Activated CD4-positive, alpha-beta T cell treated with anti-CD3 and anti-CD28 coated beads, Interleukin-2, amount 50 U/mL, for 48 hours (primary cell): Measurements from ENCODE around the gene MS4A6A.
"Not testable (repeated sequence)": the region's sequence is repeated elsewhere in the genome, so short reads cannot be mapped to it uniquely, and the experiment has no call there.

Experiments
- DNase-seq, 2 experiments: peaks; one replicate each; pipeline ENCODE4 v3.0.0-alpha.2; 2020

MS4A6A gene

GRCh38 chr11:60182541-60183330 lies at the start of gene MS4A6A:
Gene MS4A6A (minus strand): TSS chr11:60183083. CDS start chr11:60181727, 1,356 bp downstream.
- DNase-seq: no peak

DNA sequence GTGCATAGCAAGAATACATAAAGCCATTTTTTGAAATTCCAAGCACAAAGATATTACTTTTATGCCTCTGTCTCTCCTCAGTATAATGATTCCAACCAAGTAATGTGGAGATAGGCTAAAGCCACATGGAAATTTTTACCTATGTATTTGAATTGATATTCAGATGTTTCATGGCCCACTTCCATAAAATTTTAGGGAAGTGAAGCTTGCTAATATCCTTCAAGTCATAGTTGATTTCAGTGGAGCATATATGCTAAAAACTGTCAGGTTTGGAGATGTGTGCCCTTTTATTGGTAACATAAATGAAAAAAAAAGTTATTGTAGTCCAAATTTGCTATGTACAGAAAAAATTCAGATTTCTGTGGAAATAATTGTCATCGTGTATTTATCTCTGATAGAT lies 47.8 kb upstream of the MS4A6A start:
- no peak for DNase-seq

DNA sequence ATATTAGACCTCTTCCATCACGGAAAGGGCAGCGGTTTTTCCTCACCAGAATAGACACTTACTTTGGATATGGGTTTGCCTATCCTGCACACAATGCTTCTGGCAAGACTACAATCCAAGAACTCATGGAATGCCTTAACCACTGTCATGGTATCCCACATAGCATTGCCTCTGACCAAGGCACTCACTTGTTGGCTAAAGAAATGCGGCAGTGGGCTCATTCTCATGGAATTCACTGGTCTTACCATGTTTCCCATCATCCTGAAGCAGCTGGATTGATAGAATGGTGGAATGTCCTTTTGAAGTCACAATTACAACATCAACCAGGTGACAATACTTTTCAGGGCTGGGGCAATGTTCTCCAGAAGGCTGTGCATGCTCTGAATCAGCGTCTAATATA lies 39.3 kb upstream of the MS4A6A start:
- no peak for DNase-seq

DNA sequence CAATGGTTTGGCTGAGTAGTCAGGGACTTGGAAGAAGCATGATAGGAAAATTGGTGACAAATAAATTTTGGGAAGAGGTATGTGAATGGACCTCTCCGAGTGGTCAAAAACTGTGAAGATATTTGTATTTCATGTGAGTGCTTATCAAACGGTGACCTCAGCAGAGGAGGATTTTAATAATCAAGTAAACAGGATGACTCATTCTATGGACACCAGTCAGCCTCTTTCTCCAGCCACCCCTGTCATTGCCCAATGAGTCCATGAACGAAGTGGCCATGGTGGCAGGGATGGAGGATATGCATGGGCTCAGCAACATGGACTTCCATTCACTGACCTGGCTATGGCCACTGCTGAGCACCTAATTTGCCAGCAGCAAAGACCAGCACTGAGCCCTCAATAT lies 38.8 kb upstream of the MS4A6A start:
- DNase-seq: no peak

- no peak for DNase-seq
These were observed 38.3 kb upstream of the MS4A6A start for GRCh38 chr11:60221181-60221580.

GRCh38 chr11:60214386-60214785 lies 31.5 kb upstream of the MS4A6A start:
- DNase-seq: no peak

- no peak for DNase-seq
These were observed 28.3 kb upstream of the MS4A6A start for GRCh38 chr11:60211206-60211605.

GRCh38 chr11:60209977-60210376 lies 27.1 kb upstream of the MS4A6A start:
- DNase-seq: no peak

- no peak for DNase-seq
These were observed 26.1 kb upstream of the MS4A6A start for GRCh38 chr11:60208951-60209350.

DNA sequence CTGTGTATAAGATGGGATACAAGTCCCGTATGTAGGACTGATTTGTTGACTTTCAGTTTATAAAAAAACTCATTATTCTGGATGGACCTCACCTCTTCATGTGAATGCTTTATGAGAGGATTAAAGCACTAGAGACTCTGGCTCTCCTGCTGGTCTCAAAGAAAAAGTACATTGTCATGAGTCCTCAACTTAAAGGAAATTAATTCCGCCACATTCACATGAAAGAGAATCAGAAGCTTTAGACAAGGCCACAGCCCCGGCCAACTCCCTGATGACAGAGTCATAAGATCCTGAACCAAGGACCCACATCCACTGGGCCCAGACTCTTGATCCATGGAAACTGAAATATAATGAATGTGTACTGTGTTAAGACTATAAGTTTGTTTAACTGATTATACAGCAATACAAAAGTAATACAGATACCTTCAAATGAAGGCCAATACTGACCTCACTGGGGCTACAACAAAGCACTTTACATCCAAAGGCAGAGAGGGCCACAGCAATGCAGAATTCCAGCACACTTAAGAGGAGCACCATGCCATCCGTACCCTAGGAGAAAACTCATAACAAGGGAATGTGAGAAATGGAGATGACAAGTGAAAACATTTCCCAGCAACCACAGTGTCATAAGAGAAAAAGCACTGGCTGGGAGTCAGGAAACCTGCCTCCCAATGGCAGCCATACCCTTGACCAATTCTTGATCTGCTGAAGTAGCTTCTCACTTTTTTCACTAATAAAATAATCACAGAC lies 25.4 kb upstream of the MS4A6A start:
- DNase-seq: no peak

GRCh38 chr11:60206616-60207015 lies 23.7 kb upstream of the MS4A6A start:
- no peak for DNase-seq

GRCh38 chr11:60204922-60205321 lies 22.0 kb upstream of the MS4A6A start:
- DNase-seq: no peak

DNA sequence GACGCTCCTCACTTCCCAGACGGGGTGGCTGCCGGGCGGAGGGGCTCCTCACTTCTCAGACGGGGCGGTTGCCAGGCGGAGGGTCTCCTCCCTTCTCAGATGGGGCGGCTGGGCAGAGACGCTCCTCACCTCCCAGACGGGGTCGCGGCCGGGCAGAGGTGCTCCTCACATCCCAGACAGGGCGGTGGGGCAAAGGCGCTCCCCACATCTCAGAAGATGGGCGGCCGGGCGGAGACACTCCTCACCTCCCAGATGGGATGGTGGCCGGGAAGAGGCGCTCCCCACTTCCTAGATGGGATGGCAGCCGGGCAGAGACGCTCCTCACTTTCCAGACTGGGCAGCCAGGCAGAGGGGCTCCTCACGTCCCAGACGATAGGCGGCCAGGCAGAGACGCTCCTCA lies 18.5 kb upstream of the MS4A6A start:
- DNase-seq: not testable (repeated sequence)

- no peak for DNase-seq
These were observed 14.6 kb upstream of the MS4A6A start for GRCh38 chr11:60197442-60197841.

DNA sequence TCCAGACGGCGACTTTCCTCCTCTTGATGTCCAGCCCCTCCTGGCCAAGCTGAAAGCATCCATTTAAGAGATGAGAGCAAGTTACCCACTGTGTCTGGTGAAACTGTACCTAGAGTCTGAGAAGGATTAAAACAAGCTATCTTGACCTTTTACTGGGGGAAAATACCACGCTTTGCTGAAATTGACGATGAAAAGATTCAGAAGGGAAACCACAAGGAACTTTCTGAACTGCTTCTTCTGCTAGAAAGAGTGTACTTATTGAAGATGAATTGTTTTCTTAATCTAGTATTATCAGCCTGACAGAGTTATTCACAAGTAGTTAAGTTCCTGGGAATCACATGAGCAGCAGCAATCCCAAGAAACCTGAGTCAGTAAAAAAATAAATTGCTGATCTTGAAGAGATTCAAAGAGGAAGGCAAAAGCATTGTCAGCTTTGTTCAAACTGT lies 13.1 kb upstream of the MS4A6A start:
- no peak for DNase-seq

GRCh38 chr11:60194511-60194910 lies 11.6 kb upstream of the MS4A6A start:
- DNase-seq: no peak

GRCh38 chr11:60193687-60194433 lies 11.0 kb upstream of the MS4A6A start:
- peak; percentile 71 to 80 for DNase-seq

DNA sequence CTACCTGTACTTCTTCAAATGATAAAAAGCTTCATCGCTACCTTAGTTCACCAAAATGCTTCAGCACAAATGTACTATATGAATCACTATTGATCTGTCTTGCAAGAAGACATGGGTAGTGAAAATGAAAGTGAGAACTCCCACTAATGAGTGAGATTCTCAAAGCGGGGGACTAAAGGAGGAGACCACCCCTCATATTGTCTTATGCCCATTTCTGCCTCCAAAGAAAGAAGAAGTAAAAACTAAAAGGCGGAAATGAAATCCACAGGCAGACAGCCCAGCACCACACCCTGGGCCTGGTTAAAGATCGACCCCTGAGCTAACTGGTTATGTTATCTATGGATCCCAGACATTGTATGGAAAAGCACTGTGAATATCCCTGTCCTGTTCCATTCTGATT lies 9.7 kb upstream of the MS4A6A start:
- DNase-seq: not testable (repeated sequence)

GRCh38 chr11:60188481-60188880 lies 5.6 kb upstream of the MS4A6A start:
- DNase-seq: not testable (repeated sequence)

- not testable (repeated sequence) for DNase-seq
These were observed 3.2 kb upstream of the MS4A6A start for GRCh38 chr11:60186128-60186527.

DNA sequence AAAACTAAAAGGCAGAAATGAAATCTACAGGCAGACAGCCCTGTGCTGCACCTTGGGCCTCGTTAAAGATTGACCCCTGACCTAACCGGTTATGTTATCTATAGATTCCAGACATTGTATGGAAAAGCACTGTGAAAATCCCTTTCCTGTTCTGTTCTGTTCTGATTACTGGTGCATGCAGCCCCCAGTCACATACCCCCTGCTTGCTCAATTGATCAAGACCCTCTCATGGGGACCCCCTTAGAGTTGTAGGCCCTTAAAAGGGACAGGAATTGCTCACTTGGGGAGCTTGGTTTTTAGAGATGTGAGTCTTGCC lies 2.6 kb upstream of the MS4A6A start:
- not testable (repeated sequence) for DNase-seq

GRCh38 chr11:60184824-60185511 lies 2.1 kb upstream of the MS4A6A start:
- no peak for DNase-seq

DNA sequence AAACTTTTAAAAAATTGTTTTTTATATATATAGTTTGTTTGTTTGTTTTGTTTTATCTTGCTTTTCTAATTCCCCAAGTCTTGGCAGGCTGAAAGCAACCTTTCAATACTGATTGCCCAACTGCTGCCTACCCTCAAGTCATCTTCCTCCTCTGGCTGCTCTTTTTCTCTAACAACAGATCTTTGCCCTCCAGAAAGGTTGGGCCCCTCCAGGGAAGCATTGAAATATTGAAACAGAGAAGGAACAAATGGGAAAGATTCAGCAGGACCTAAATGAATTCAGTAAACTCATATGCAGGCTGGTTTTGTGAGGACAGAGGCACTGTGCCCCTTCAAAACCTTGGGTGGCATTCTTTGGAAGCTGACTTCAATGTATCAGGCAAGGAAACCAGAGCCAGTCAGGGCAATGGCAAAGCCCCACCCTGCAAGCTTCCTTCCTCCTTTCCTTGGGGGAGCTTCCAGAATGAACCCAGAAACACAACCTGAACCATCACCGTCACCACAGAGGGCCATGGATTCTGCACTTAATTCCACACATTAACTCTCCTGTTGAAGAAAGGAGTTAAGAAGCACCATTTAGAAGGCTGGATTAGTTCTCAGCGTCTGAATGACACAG lies 815 bp upstream of the MS4A6A start:
- DNase-seq: no peak
